ENCODE measurements around the gene NDUFS8.

The NDUFS8 gene

DNA sequence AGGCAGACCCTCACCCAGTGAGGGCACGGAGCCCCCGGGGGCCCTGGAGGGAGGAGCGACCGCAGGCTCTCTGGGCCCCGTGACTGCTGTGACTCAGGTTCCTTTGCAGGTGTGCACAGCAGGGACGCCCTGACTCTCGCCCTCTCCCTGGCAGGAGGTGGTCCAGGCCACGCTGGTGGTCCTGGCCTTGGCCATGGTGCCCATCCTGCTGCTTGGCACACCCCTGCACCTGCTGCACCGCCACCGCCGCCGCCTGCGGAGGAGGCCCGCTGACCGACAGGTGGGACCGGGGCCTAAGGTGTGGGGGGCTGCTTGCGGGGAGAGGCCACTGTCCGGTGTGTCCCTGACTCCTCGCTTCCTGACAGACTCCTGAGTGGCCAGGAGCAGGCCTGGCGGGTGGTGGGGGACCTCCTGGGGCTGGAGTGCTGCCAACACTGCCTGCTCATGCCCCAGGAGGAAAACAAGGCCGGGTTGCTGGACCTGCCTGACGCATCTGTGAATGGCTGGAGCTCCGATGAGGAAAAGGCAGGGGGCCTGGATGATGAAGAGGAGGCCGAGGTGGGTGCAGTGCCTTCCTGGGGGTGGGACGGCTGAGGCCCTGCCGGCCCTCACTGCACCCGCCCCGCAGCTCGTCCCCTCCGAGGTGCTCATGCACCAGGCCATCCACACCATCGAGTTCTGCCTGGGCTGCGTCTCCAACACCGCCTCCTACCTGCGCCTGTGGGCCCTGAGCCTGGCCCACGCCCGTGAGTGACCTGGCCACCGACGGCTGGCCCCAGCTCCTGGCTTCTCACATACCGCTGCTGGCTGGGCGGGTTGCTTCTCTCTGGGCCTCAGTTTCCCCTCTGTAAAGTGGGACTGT, 19.3 kb downstream of the NDUFS8 start:
- no peaks in the 10 kb centered on the region for H3K27me3 ChIP-seq (ENCODE audit: control insufficient read depth, insufficient read depth, low read length)
- no peaks in the 10 kb centered on the region for H3K36me3 ChIP-seq (ENCODE audit: control insufficient read depth, insufficient read depth, low read length)
- no peaks in the 10 kb centered on the region for H3K9me3 ChIP-seq (ENCODE audit: control insufficient read depth, low read length)
- H3K79me2 ChIP-seq = no peaks in the 10 kb centered on the region
- no peak overlapping the region for H3K27ac ChIP-seq
- no peak overlapping the region for H3K4me3 ChIP-seq (ENCODE audit: low read depth, low read length)
- H2AFZ ChIP-seq = no peak overlapping the region
- H3K4me2 ChIP-seq (ENCODE audit: low read length) = no peak overlapping the region
- TF ChIP-seq, protein P1, sequence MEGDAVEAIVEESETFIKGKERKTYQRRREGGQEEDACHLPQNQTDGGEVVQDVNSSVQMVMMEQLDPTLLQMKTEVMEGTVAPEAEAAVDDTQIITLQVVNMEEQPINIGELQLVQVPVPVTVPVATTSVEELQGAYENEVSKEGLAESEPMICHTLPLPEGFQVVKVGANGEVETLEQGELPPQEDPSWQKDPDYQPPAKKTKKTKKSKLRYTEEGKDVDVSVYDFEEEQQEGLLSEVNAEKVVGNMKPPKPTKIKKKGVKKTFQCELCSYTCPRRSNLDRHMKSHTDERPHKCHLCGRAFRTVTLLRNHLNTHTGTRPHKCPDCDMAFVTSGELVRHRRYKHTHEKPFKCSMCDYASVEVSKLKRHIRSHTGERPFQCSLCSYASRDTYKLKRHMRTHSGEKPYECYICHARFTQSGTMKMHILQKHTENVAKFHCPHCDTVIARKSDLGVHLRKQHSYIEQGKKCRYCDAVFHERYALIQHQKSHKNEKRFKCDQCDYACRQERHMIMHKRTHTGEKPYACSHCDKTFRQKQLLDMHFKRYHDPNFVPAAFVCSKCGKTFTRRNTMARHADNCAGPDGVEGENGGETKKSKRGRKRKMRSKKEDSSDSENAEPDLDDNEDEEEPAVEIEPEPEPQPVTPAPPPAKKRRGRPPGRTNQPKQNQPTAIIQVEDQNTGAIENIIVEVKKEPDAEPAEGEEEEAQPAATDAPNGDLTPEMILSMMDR (IDR thresholded peaks at IDR 0.05) = no peak
- no peaks in the 10 kb centered on the region for H3K4me1 ChIP-seq
- no peak overlapping the region for H3K9ac ChIP-seq

DNA sequence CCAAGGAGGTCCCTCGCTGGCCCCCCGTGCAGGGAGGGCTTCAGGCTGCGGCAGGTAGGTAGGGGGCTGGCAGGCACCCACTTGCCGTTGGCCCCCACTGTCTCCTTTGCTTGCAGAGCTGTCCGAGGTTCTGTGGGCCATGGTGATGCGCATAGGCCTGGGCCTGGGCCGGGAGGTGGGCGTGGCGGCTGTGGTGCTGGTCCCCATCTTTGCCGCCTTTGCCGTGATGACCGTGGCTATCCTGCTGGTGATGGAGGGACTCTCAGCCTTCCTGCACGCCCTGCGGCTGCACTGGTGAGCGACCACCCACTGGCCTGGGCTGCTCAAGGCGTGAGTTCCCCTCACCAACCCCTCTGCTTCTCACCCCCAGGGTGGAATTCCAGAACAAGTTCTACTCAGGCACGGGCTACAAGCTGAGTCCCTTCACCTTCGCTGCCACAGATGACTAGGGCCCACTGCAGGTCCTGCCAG, 19.9 kb downstream of the NDUFS8 start:
- Histone ChIP-seq H3K4me1 (no peaks in the 10 kb centered on the region), H3K27me3 (ENCODE audit: control insufficient read depth, insufficient read depth, low read length) (no peaks in the 10 kb centered on the region), H3K4me2 (ENCODE audit: low read length) (no peak overlapping the region), H3K9ac (no peak overlapping the region), H3K9me3 (ENCODE audit: control insufficient read depth, low read length) (no peaks in the 10 kb centered on the region), H3K4me3 (ENCODE audit: low read depth, low read length) (no peak overlapping the region), H3K79me2 (no peaks in the 10 kb centered on the region), H3K27ac (no peak overlapping the region), H2AFZ (no peak overlapping the region), H3K36me3 (ENCODE audit: control insufficient read depth, insufficient read depth, low read length) (no peaks in the 10 kb centered on the region)
- TF ChIP-seq, protein P1 (IDR thresholded peaks at IDR 0.05) = no peak

DNA sequence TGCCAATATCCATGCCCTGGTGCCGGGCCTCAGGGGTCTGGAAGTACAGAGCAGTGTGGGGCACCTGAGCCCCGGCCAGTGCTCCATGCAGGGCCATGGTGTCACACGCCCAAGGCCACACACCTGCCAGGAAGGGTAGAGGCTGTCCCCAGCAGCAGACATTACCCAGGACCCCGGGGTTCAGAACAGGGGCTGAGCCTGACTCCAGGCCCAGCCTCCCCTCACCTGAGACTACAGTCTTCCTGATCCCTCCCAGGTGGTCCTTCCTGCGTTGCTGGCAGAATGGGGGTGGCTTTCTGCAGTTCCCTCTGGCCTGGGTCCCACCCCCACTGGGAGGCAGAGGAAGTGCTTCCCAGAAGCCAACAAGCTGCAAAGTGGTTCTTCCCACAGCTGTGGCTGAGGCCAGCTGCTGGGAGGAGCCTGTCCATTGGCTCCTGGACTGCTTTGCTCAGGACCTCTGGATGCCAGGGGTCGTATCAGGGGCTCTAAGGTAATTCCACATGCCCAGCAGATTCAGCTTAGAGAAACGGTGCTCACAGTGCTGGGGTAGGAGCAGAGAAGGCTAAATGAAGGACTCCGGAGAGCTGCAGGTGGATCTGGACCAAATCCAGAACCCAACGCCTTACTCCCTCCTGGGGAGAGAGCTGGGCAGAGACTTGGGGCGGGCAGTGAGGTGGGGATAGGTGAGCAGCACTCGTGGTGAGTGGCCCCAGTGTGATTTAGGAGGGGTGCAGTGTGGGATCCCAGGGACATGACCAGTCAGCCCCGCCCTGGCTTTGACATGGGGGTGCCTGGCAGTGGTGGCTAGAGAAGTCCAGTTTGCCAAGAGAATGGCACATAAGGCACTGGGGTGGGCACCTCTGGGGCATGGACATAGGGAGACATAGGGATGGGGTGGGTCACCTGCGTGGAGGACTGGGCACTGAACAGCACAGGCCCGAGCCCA, 21.0 kb downstream of the NDUFS8 start:
- H3K4me2 ChIP-seq (ENCODE audit: low read length) = no peak overlapping the region
- no peak overlapping the region for H3K27ac ChIP-seq
- H3K79me2 ChIP-seq = no peaks in the 10 kb centered on the region
- H3K9me3 ChIP-seq (ENCODE audit: control insufficient read depth, low read length) = no peaks in the 10 kb centered on the region
- H3K36me3 ChIP-seq (ENCODE audit: control insufficient read depth, insufficient read depth, low read length) = no peaks in the 10 kb centered on the region
- H2AFZ ChIP-seq = no peak overlapping the region
- no peak overlapping the region for H3K9ac ChIP-seq
- TF ChIP-seq, protein P1 (IDR thresholded peaks at IDR 0.05) = no peak
- H3K4me1 ChIP-seq = no peaks in the 10 kb centered on the region
- H3K27me3 ChIP-seq (ENCODE audit: control insufficient read depth, insufficient read depth, low read length) = no peaks in the 10 kb centered on the region
- no peak overlapping the region for H3K4me3 ChIP-seq (ENCODE audit: low read depth, low read length)

DNA sequence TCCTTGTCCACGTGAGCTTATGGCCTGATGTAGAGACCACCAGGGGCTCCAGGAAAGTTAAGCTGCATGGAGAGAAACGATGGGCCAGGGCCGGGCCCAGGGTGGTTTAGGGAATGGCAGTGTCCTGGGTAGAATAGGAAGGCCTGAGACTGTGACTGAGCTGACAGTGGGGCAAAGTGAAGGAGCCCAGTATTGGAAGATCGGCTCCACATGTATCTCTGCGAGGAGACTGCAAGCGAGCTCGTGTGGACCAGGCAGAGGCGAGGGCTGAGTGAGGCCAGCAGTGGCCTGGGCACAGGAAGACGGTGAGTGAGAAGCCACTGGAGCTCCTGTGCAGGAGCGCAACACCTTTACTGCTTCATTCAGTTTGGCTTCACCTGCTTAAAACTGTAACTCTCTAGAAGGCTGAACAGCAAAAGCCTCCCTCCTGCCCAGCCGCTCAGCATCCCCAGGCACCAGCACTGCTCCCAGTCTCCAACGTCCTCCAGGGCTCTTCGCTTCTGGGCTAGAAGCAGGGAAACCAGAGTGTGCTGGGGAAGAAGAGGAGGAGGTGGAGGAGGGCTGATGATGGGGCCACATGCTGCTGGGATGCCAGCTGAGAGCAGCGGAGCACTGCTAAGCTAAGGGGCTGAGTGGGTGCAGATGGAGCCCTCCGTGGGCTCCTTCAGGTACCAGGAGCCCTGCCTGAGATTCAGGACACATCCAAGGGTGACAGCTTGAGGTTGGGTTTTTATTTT, 21.8 kb downstream of the NDUFS8 start:
- Histone ChIP-seq H3K27me3 (ENCODE audit: control insufficient read depth, insufficient read depth, low read length) (no peaks in the 10 kb centered on the region), H3K4me3 (ENCODE audit: low read depth, low read length) (no peak overlapping the region), H3K4me2 (ENCODE audit: low read length) (no peak overlapping the region), H3K4me1 (no peaks in the 10 kb centered on the region), H3K9ac (no peak overlapping the region), H3K27ac (no peak overlapping the region), H3K36me3 (ENCODE audit: control insufficient read depth, insufficient read depth, low read length) (no peaks in the 10 kb centered on the region), H2AFZ (no peak overlapping the region), H3K9me3 (ENCODE audit: control insufficient read depth, low read length) (no peaks in the 10 kb centered on the region), H3K79me2 (no peaks in the 10 kb centered on the region)
- TF ChIP-seq, protein P1 (IDR thresholded peaks at IDR 0.05) = no peak
